HG03354 (cell line): ENCODE results near the gene AK5.
"Not testable (repeated sequence)": the region's sequence is repeated elsewhere in the genome, so short reads cannot be mapped to it uniquely, and the experiment has no call there.

ENCODE experiments used
- ATAC-seq: cut with Tn5 transposase; IDR thresholded peaks from one replicate; pipeline ENCODE4 v1.9.1; 2021; ENCODE audit warnings: mild to moderate bottlenecking; ENCODE audit not compliant: unreplicated experiment, poor library complexity, severe bottlenecking

Gene AK5

GRCh38 chr1:77531596-77532280 is 249.9 kb downstream of the AK5 start:
- ATAC-seq, result not testable (repeated sequence)

- no peak for ATAC-seq
Measured at GRCh38 chr1:77532641-77533040, 250.8 kb downstream of the AK5 start.

- ATAC-seq, result peak; percentile 71
Measured at GRCh38 chr1:77533660-77534305, 252.0 kb downstream of the AK5 start.

- ATAC-seq, result no peak
Measured at GRCh38 chr1:77534456-77534855, 252.6 kb downstream of the AK5 start.

- ATAC-seq, result no peak
Measured at GRCh38 chr1:77536813-77537212, 255.0 kb downstream of the AK5 start.

- peak; percentile 86 for ATAC-seq
Measured at GRCh38 chr1:77538956-77539518, 257.2 kb downstream of the AK5 start.

- no peak for ATAC-seq
Measured at GRCh38 chr1:77539519-77540142, 257.8 kb downstream of the AK5 start.

- ATAC-seq, result peak; percentile 34
Measured at GRCh38 chr1:77540501-77541161, 258.8 kb downstream of the AK5 start.

GRCh38 chr1:77541162-77541545 is 259.3 kb downstream of the AK5 start:
- peak; percentile 52 for ATAC-seq

GRCh38 chr1:77542813-77543420 is 261.1 kb downstream of the AK5 start:
- ATAC-seq, result no peak

- no peak for ATAC-seq
Measured at GRCh38 chr1:77543822-77544448, 262.1 kb downstream of the AK5 start.

GRCh38 chr1:77544845-77545244 is 263.0 kb downstream of the AK5 start:
- ATAC-seq, result no peak

GRCh38 chr1:77545970-77546369 is 264.2 kb downstream of the AK5 start:
- no peak for ATAC-seq

GRCh38 chr1:77546890-77547289 is 265.1 kb downstream of the AK5 start:
- no peak for ATAC-seq

GRCh38 chr1:77548285-77548684 is 266.5 kb downstream of the AK5 start:
- no peak for ATAC-seq

GRCh38 chr1:77550135-77550534 is 268.3 kb downstream of the AK5 start:
- no peak for ATAC-seq

- ATAC-seq, result no peak
Measured at GRCh38 chr1:77552626-77553025, 270.8 kb downstream of the AK5 start.

- ATAC-seq, result no peak
Measured at GRCh38 chr1:77553568-77554291, 271.9 kb downstream of the AK5 start.

- no peak for ATAC-seq
Measured at GRCh38 chr1:77556045-77556444, 274.2 kb downstream of the AK5 start.
